Measurements from ENCODE around the gene SLC22A8. TPM values are rescaled to one million over a fixed set of nuclear protein-coding genes. Genes with fewer than 3 reads are reported as not detected.

SLC22A8 gene
- polyA plus RNA-seq, 3 donors: not detected

DNA sequence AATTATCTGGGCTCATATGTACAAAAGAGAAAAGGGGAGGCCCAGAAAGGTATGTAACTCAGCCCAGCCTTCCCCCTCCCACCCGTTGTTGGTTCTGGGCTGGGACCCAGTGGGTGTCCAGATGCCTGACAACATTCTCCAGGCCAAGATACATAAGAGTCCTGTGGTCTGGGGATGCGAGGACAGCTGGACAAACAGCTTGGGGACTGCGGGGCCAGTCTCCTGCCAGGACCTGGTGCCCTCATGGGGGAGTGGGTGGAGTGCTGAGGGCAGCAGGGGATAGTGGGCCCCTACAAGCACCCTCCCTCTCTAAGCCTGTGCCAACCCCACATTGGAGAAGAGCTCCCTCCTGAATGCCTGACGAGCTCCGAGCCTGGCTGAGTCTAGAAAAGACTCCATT is 27.4 kb downstream of the SLC22A8 start:
- no peaks in the 10 kb centered on the region for H3K27me3 ChIP-seq (ENCODE audit: control insufficient read depth in 2 of 2, insufficient read depth in 2 of 2, low read length in 2 of 2)
- no peak overlapping the region for H3K9ac ChIP-seq (ENCODE audit: insufficient read depth, low read length, poor library complexity, severe bottlenecking)
- H2AFZ ChIP-seq (ENCODE audit: insufficient read depth, low read depth, low read length, poor library complexity, severe bottlenecking): no peak overlapping the region
- Mint-ChIP-seq H3K36me3 (no peaks in the 10 kb centered on the region), H3K4me1 (no peaks in the 10 kb centered on the region), H3K27ac (no peak overlapping the region), H3K27me3 (ENCODE audit: low read depth in 3 of 3) (peaks cover 7 to 13% (median 10%) of the 10 kb centered on the region in 3 donors), H3K9me3 (peaks cover 0 to 2% (median 0%) of the 10 kb centered on the region in 7 donors), H3K4me3 (no peak overlapping the region)
- TF ChIP-seq, protein P1, sequence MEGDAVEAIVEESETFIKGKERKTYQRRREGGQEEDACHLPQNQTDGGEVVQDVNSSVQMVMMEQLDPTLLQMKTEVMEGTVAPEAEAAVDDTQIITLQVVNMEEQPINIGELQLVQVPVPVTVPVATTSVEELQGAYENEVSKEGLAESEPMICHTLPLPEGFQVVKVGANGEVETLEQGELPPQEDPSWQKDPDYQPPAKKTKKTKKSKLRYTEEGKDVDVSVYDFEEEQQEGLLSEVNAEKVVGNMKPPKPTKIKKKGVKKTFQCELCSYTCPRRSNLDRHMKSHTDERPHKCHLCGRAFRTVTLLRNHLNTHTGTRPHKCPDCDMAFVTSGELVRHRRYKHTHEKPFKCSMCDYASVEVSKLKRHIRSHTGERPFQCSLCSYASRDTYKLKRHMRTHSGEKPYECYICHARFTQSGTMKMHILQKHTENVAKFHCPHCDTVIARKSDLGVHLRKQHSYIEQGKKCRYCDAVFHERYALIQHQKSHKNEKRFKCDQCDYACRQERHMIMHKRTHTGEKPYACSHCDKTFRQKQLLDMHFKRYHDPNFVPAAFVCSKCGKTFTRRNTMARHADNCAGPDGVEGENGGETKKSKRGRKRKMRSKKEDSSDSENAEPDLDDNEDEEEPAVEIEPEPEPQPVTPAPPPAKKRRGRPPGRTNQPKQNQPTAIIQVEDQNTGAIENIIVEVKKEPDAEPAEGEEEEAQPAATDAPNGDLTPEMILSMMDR (IDR thresholded peaks at IDR 0.05): no peak
- no peak for DNase-seq
- no peak overlapping the region for H3K4me3 ChIP-seq (replicated peaks in 1 of 3; ENCODE audit: low read depth in 2 of 3, low read length in 3 of 3)
- no peak overlapping the region for H3K4me2 ChIP-seq (replicated peaks; ENCODE audit: extremely low read depth, low read length, poor library complexity, severe bottlenecking)
- no peaks in the 10 kb centered on the region for H3K4me1 ChIP-seq (ENCODE audit: control insufficient read depth in 1 of 2, insufficient read depth in 2 of 2, low read length in 2 of 2)
- no peaks in the 10 kb centered on the region for H3K79me2 ChIP-seq (ENCODE audit: insufficient read depth, low read length)
- H3K9me3 ChIP-seq (replicated peaks in 1 of 2; ENCODE audit: control insufficient read depth in 1 of 2, insufficient read depth in 1 of 2, low read length in 2 of 2): no peaks in the 10 kb centered on the region
- WGBS (ENCODE audit: insufficient coverage): 20% methylated on average over 1 of the region's 5 CpGs
- H3K27ac ChIP-seq (ENCODE audit: low read depth in 1 of 2, low read length in 2 of 2): no peak overlapping the region
- intact Hi-C loops (cut with micrococcal nuclease): no loop called here
- no peaks in the 10 kb centered on the region for H3K36me3 ChIP-seq (replicated peaks in 1 of 2; ENCODE audit: control insufficient read depth in 1 of 2, insufficient read depth in 2 of 2, low read length in 2 of 2)
- no peaks in the 10 kb centered on the region for H4K20me1 ChIP-seq (ENCODE audit: insufficient read depth, low read length)

DNA sequence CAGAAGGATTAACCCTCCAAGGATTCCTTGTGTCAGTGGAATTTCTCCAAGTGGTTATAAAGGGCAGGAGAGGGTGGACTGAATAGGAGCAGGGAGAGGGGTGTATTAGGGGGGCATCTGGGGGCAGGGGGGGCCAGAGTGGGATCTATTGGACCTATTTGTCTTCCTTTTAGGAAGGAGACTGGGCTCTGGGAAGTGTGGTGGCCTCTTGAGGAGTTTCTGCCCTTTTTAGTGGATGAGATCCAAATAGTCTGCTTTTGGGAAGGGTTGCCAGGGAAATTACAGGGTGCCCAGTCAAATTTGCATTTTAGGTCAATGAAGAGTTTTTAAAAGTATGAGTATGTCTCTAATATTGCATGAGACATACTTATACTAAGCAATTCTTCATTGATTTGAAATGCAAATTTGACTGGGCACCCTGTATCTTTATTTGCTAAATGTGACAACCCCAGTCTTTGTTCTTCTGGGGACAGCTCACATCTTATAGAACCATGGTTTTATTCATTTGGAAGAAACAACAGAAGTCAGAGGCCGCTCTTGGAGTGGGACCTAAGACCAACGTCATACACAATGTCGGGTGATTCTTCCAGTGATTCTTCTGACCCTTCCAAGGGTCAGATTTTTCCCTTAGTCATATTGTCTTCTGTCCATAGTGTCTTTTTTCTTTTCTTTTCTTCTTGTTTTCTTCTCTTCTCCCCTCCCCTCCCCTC is 30.4 kb downstream of the SLC22A8 start:
- Mint-ChIP-seq H3K27me3 (ENCODE audit: low read depth in 3 of 3) (peaks cover 4 to 12% (median 9%) of the 10 kb centered on the region in 3 donors), H3K4me1 (no peaks in the 10 kb centered on the region), H3K36me3 (no peaks in the 10 kb centered on the region), H3K27ac (no peak overlapping the region), H3K4me3 (no peak overlapping the region), H3K9me3 (peaks cover 0 to 2% (median 0%) of the 10 kb centered on the region in 7 donors)
- no peaks in the 10 kb centered on the region for H3K79me2 ChIP-seq (ENCODE audit: insufficient read depth, low read length)
- 90% methylated on average over 3 of the region's 3 CpGs for WGBS (ENCODE audit: insufficient coverage)
- no peak overlapping the region for H3K4me2 ChIP-seq (replicated peaks; ENCODE audit: extremely low read depth, low read length, poor library complexity, severe bottlenecking)
- H2AFZ ChIP-seq (ENCODE audit: insufficient read depth, low read depth, low read length, poor library complexity, severe bottlenecking): no peak overlapping the region
- no peaks in the 10 kb centered on the region for H3K27me3 ChIP-seq (ENCODE audit: control insufficient read depth in 2 of 2, insufficient read depth in 2 of 2, low read length in 2 of 2)
- H3K4me3 ChIP-seq (replicated peaks in 1 of 3; ENCODE audit: low read depth in 2 of 3, low read length in 3 of 3): no peak overlapping the region
- TF ChIP-seq, protein P1 (IDR thresholded peaks at IDR 0.05): no peak
- H4K20me1 ChIP-seq (ENCODE audit: insufficient read depth, low read length): no peaks in the 10 kb centered on the region
- no peak for DNase-seq
- H3K27ac ChIP-seq (ENCODE audit: low read depth in 1 of 2, low read length in 2 of 2): no peak overlapping the region
- intact Hi-C loops (cut with micrococcal nuclease): no loop called here
- no peaks in the 10 kb centered on the region for H3K4me1 ChIP-seq (ENCODE audit: control insufficient read depth in 1 of 2, insufficient read depth in 2 of 2, low read length in 2 of 2)
- no peaks in the 10 kb centered on the region for H3K9me3 ChIP-seq (replicated peaks in 1 of 2; ENCODE audit: control insufficient read depth in 1 of 2, insufficient read depth in 1 of 2, low read length in 2 of 2)
- H3K36me3 ChIP-seq (replicated peaks in 1 of 2; ENCODE audit: control insufficient read depth in 1 of 2, insufficient read depth in 2 of 2, low read length in 2 of 2): no peaks in the 10 kb centered on the region
- no peak overlapping the region for H3K9ac ChIP-seq (ENCODE audit: insufficient read depth, low read length, poor library complexity, severe bottlenecking)

All from CD14-positive monocyte (primary cell).